Breast epithelium (tissue), 3 donors: Measurements from ENCODE around the gene TRIM58.

ENCODE experiments used
- CTCF ChIP-seq, 3 donors: fragments of 450-650 bp; IDR thresholded peaks; one replicate each; pipeline ENCODE4 v1.5.1; 2016 to 2017; ENCODE audit warnings: antibody characterized with exemption in 3 of 3, mild to moderate bottlenecking in 3 of 3, moderate library complexity in 3 of 3
- POLR2A ChIP-seq: fragments of 450-650 bp; IDR thresholded peaks from one replicate; pipeline ENCODE4 v1.6.1; 2016; ENCODE audit warnings: antibody characterized with exemption, mild to moderate bottlenecking, moderate library complexity

- no peak for TF ChIP-seq CTCF (IDR thresholded peaks at IDR 0.05)
- no peak for TF ChIP-seq POLR2A
Observed at GRCh38 chr1:247914941-247915662, 58.1 kb downstream of the TRIM58 start.
